OCI-LY7 (cell line): ENCODE data around the gene PHOSPHO2. TPM values are rescaled to one million over a fixed set of nuclear protein-coding genes. Genes with fewer than 3 reads are reported as not detected.

Experiments
- BruUV-seq: library from RNA; stranded (reverse); fragments of 400-500 nt; replicated peaks from 2 replicates; lab custom pipeline; 2021; lab: Mats Ljungman, UMichigan
- CTCF ChIA-PET: fragments of 300-600 bp; sonication (Branson Sonifier 250); formaldehyde crosslinking; loops from one replicate; lab custom pipeline; 2022; ENCODE audit warnings: antibody characterized with exemption; ENCODE audit not compliant: unreplicated experiment; lab: Charles Lee
- POLR2A ChIA-PET: fragments of 300-600 bp; sonication (Branson Sonifier 250); formaldehyde crosslinking; loops from one replicate; lab custom pipeline; 2022; ENCODE audit warnings: antibody characterized with exemption; lab: Charles Lee
- DNase-seq: peaks from one replicate; pipeline ENCODE4 v3.0.0-alpha.2; 2015; ENCODE audit warnings: low spot score
- H2AFZ ChIP-seq: fragments of 200-600 bp; sonication (generic), shearing (Covaris generic); 2 replicates; pipeline ENCODE4 v1.6.1; 2014; ENCODE audit warnings: mild to moderate bottlenecking, antibody characterized with exemption, low read length, moderate library complexity
- H3K27ac ChIP-seq: fragments of 200-600 bp; sonication (generic); 2 replicates; pipeline ENCODE4 v1.5.1; 2014; ENCODE audit warnings: mixed run types, low read depth, mild to moderate bottlenecking, moderate library complexity, low read length, inconsistent platforms; ENCODE audit not compliant: poor library complexity, severe bottlenecking
- H3K36me3 ChIP-seq: fragments of 200-600 bp; sonication (generic); 2 replicates; pipeline ENCODE4 v1.6.1; 2014; ENCODE audit warnings: mild to moderate bottlenecking, antibody characterized with exemption, low read length, moderate library complexity, mixed read lengths; ENCODE audit not compliant: insufficient read depth
- H3K4me1 ChIP-seq: fragments of 200-600 bp; sonication (generic); 2 replicates; pipeline ENCODE4 v1.5.1; 2014; ENCODE audit warnings: mild to moderate bottlenecking, low read length; ENCODE audit not compliant: insufficient read depth, poor library complexity, severe bottlenecking
- H3K4me2 ChIP-seq: fragments of 200-600 bp; sonication (generic); 2 replicates; pipeline ENCODE4 v1.6.1; 2014; ENCODE audit warnings: mild to moderate bottlenecking, low read length
- H3K4me3 ChIP-seq: fragments of 200-600 bp; sonication (generic); 2 replicates; pipeline ENCODE4 v1.5.1; 2014; ENCODE audit warnings: mild to moderate bottlenecking, low read depth, low read length; ENCODE audit not compliant: poor library complexity, severe bottlenecking
- H3K79me2 ChIP-seq: fragments of 200-600 bp; sonication (generic); 2 replicates; pipeline ENCODE4 v1.6.1; 2016; ENCODE audit warnings: low read depth, mild to moderate bottlenecking, low read length, moderate library complexity, mixed read lengths; ENCODE audit not compliant: insufficient read depth
- H3K9me2 ChIP-seq: fragments of 200-600 bp; sonication (generic); 2 replicates; pipeline ENCODE4 v1.6.1; 2016; ENCODE audit warnings: mild to moderate bottlenecking, low read length, mixed read lengths; ENCODE audit not compliant: insufficient read depth
- H3K9me3 ChIP-seq: fragments of 200-600 bp; sonication (generic); 2 replicates; pipeline ENCODE4 v1.6.1; 2014; ENCODE audit warnings: mild to moderate bottlenecking, mixed run types, low read length, mixed read lengths
- H4K20me1 ChIP-seq: fragments of 200-600 bp; sonication (generic); 2 replicates; pipeline ENCODE4 v1.6.1; 2014; ENCODE audit warnings: mild to moderate bottlenecking, antibody characterized with exemption, low read length, moderate library complexity, mixed read lengths; ENCODE audit not compliant: insufficient read depth
- CTCF ChIP-seq: fragments of 200-600 bp; sonication (generic); conservative IDR thresholded peaks from 2 replicates; pipeline ENCODE4 v1.5.1; 2014; ENCODE audit warnings: mild to moderate bottlenecking, antibody characterized with exemption, low read length, moderate library complexity, mixed read lengths
- EZH2phosphoT487 ChIP-seq: fragments of 200-600 bp; sonication (generic); IDR thresholded peaks from 2 replicates; pipeline ENCODE4 v1.6.1; 2018; ENCODE audit warnings: low read depth, borderline replicate concordance, mild to moderate bottlenecking, mixed run types, antibody characterized with exemption, low read length, moderate library complexity, mixed read lengths
- intact Hi-C: fragments of 100-400 bp; cut with micrococcal nuclease; formaldehyde crosslinking; loops from one replicate; pipeline ENCODE4 v1.10.0; 2022; ENCODE audit not compliant: unreplicated experiment
- total RNA-seq, 2 experiments: library from RNA; depleted of rRNA in 1 of 2; stranded (reverse); fragments of >200 nt in 1 of 2; shearing (Covaris generic) in 1 of 2; gene quantifications; 2 replicates each; pipeline ENCODE4 v1.2.3, GENCODE V29; 2014 to 2022

PHOSPHO2 gene
- total RNA-seq, 2 experiments from 2014 or later, result 2.8 to 2.9 TPM

GRCh38 chr2:169663247-169663646 is 31.0 kb upstream of the PHOSPHO2 start:
- no peak for DNase-seq
- POLR2A ChIA-PET, result interaction anchor here (0.7 kb wide), 1 partner anchor 25 kb away, joined by 4 read pairs; no protein-coding TSS in a partner anchor
- peaks cover 11% of the 10 kb centered on the region for H3K4me1 ChIP-seq
- no peak overlapping the region for H3K4me3 ChIP-seq
- H2AFZ ChIP-seq, result no peak overlapping the region
- no peak overlapping the region for H3K27ac ChIP-seq
- no peak overlapping the region for H3K4me2 ChIP-seq
- no peaks in the 10 kb centered on the region for H3K36me3 ChIP-seq
- no peaks in the 10 kb centered on the region for H3K9me3 ChIP-seq
- TF ChIP-seq CTCF (no peak), EZH2phosphoT487 (no peak)
- CTCF ChIA-PET, result no interaction called here
- no peaks in the 10 kb centered on the region for H3K9me2 ChIP-seq
- BruUV-seq, result no TSS peak
- no peaks in the 10 kb centered on the region for H3K79me2 ChIP-seq
- intact Hi-C loops, result no loop called here
- H4K20me1 ChIP-seq, result no peaks in the 10 kb centered on the region

GRCh38 chr2:169664600-169664977 is 29.7 kb upstream of the PHOSPHO2 start:
- H3K9me2 ChIP-seq, result no peaks in the 10 kb centered on the region
- H3K79me2 ChIP-seq, result no peaks in the 10 kb centered on the region
- H3K36me3 ChIP-seq, result no peaks in the 10 kb centered on the region
- ChIA-PET CTCF (no interaction called here), POLR2A (interaction anchor here (1.2 to 1.5 kb wide), 2 partner anchors 10 to 566 kb away, joined by 3 to 4 read pairs; no protein-coding TSS in a partner anchor)
- no peak for DNase-seq
- no peaks in the 10 kb centered on the region for H4K20me1 ChIP-seq
- no peak overlapping the region for H2AFZ ChIP-seq
- H3K4me3 ChIP-seq, result no peak overlapping the region
- peaks cover 3% of the 10 kb centered on the region for H3K4me1 ChIP-seq
- H3K4me2 ChIP-seq, result no peak overlapping the region
- no peak overlapping the region for H3K27ac ChIP-seq
- H3K9me3 ChIP-seq, result no peaks in the 10 kb centered on the region
- no peak for TF ChIP-seq CTCF
- TF ChIP-seq EZH2phosphoT487, result no peak
- BruUV-seq, result no TSS peak
- intact Hi-C loops, result no loop called here
